HEK293T (cell line): ENCODE measurements around the gene ZNF365.

ENCODE experiments used
- ARNT ChIP-seq: fragments of 450-650 bp; IDR thresholded peaks from 2 replicates; pipeline ENCODE4 v1.6.1; 2017; ENCODE audit warnings: mild to moderate bottlenecking
- ELF4 ChIP-seq: fragments of 450-650 bp; IDR thresholded peaks from 2 replicates; pipeline ENCODE4 v1.6.1; 2017; ENCODE audit warnings: antibody characterized with exemption
- FOXA1 ChIP-seq: fragments of 450-650 bp; IDR thresholded peaks from 2 replicates; pipeline ENCODE4 v1.6.1; 2016; ENCODE audit warnings: mild to moderate bottlenecking
- NFRKB ChIP-seq: fragments of 450-650 bp; IDR thresholded peaks from 2 replicates; pipeline ENCODE4 v1.6.1; 2016; ENCODE audit warnings: mild to moderate bottlenecking, moderate library complexity
- SP1 ChIP-seq: fragments of 450-650 bp; IDR thresholded peaks from 2 replicates; pipeline ENCODE4 v1.6.1; 2017
- SUZ12 ChIP-seq: fragments of 450-650 bp; IDR thresholded peaks from 2 replicates; pipeline ENCODE4 v1.6.1; 2016; ENCODE audit warnings: mild to moderate bottlenecking
- ZNF384 ChIP-seq: fragments of 450-650 bp; IDR thresholded peaks from 2 replicates; pipeline ENCODE4 v1.6.1; 2016

DNA sequence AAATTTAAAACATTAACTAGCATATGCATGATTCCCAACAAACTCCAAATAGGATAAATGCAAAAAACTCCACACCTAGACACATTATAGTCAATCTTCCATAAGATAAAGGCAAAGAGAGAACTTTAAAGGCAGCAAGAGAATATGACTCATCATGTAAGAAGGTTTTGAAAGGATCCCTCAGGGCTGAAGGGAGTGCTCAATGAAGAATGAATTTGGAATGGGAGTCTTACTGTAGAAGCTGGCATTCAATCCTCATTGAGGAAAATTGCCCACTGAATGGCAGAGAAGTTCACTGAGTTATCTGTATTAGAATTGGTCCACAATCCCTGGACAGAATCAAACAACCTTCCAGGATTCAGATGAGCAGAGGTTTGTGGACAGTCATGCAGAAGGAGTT is 26.1 kb upstream of the ZNF365 start:
- no peak for TF ChIP-seq SUZ12
- no peak for TF ChIP-seq ZNF384
- no peak for TF ChIP-seq FOXA1
- TF ChIP-seq NFRKB: no peak
- no peak for TF ChIP-seq ARNT
- TF ChIP-seq SP1: no peak
- no peak for TF ChIP-seq ELF4
